GM12891 (cell line): ENCODE data around the gene ELL.

Experiments
- PAX5 ChIP-seq: IDR thresholded peaks from 2 replicates; pipeline ENCODE4 v1.6.1; 2011; ENCODE audit warnings: low read length, moderate library complexity, mild to moderate bottlenecking; ENCODE audit not compliant: insufficient read depth, severe bottlenecking
- POLR2A ChIP-seq: IDR thresholded peaks from 2 replicates; pipeline ENCODE4 v1.6.1; 2011; ENCODE audit warnings: low read depth, low read length, control low read depth
- POLR2AphosphoS5 ChIP-seq: IDR thresholded peaks from 2 replicates; pipeline ENCODE4 v1.6.1; 2011; ENCODE audit warnings: low read depth, low read length, control low read depth
- POU2F2 ChIP-seq: IDR thresholded peaks from 2 replicates; pipeline ENCODE4 v1.6.1; 2011; ENCODE audit warnings: low read depth, mild to moderate bottlenecking, control low read depth, low read length, moderate library complexity
- SPI1 ChIP-seq: IDR thresholded peaks from 2 replicates; pipeline ENCODE4 v1.6.1; 2011; ENCODE audit warnings: low read depth, low read length, control low read depth
- TAF1 ChIP-seq: IDR thresholded peaks from 2 replicates; pipeline ENCODE4 v1.6.1; 2011; ENCODE audit warnings: low read depth, low read length, control low read depth

DNA sequence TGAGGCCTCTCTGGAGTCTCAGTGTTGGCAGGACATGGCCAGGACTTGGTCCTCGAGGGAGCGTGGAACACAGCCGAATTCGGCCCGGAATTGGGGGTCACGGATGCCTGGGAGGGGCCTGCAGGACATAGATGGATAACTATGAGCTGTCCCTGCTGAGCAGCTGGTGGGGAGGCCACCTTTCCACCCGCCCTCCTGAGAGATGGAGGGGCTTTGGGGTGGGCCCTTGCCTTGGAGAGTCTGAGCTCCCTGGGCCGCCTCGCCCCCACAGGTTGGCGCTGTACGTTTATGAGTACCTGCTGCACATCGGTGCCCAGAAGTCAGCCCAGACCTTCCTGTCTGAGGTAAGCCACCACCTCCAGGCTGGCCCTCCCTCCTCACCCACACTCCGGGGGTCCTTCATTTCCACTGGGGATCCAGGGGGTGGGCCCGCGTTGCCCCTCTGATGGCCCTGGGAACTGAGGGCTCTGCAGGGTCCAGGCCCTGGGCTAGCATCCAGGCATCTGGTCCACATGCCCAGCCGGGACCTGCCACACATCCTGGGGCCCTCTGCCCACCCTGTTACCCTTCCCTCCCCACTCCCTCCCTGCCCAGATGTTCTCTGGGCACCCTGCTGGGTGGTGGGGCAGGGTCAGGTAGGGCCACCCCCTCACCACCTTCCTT, 94.7 kb downstream of the ELL start:
- TF ChIP-seq POLR2A (no peak), POLR2AphosphoS5 (no peak), TAF1 (no peak), PAX5 (no peak), SPI1 (no peak), POU2F2 (no peak)
